HL-60 (cell line): Measurements from ENCODE around the gene CREB3L4.
A peak's percentile ranks its signal among the peaks of the same experiment; 100 is the strongest.

Source experiments
- DNase-seq, 2 experiments: peaks; one replicate each; pipeline ENCODE4 v3.0.0-alpha.2; 2010 to 2020; ENCODE audit warnings: low read depth in 1 of 2, low spot score in 1 of 2
- H3K27ac ChIP-seq: fragments of 250-450 bp; sonication (Bioruptor Pico); replicated peaks from 2 replicates; pipeline ENCODE4 v1.5.1; 2020; ENCODE audit warnings: mild to moderate bottlenecking, moderate library complexity
- H3K27me3 ChIP-seq: fragments of 250-450 bp; sonication (Bioruptor Pico); 2 replicates; pipeline ENCODE4 v1.5.1; 2021; ENCODE audit warnings: mild to moderate bottlenecking, moderate library complexity; ENCODE audit not compliant: insufficient read depth, poor library complexity, severe bottlenecking
- H3K4me3 ChIP-seq: replicated peaks from 2 replicates; pipeline ENCODE4 v1.5.1; 2011; ENCODE audit warnings: mild to moderate bottlenecking, control low read depth, low read length; ENCODE audit not compliant: insufficient read depth
- CTCF ChIP-seq: IDR thresholded peaks from one replicate; pipeline ENCODE4 v1.5.1; 2011; ENCODE audit warnings: low read length, control low read depth, inconsistent platforms; ENCODE audit not compliant: insufficient read depth
- GABPA ChIP-seq: IDR thresholded peaks from 2 replicates; pipeline ENCODE4 v1.6.1; 2012; ENCODE audit warnings: low read depth
- POLR2AphosphoS5 ChIP-seq: IDR thresholded peaks from 2 replicates; pipeline ENCODE4 v1.6.1; 2012; ENCODE audit warnings: low read depth
- REST ChIP-seq: IDR thresholded peaks from 2 replicates; pipeline ENCODE4 v1.6.1; 2012; ENCODE audit warnings: low read depth; ENCODE audit not compliant: insufficient replicate concordance
- SPI1 ChIP-seq: IDR thresholded peaks from 2 replicates; pipeline ENCODE4 v1.6.1; 2012; ENCODE audit warnings: low read depth, mild to moderate bottlenecking, borderline replicate concordance

The CREB3L4 gene

DNA sequence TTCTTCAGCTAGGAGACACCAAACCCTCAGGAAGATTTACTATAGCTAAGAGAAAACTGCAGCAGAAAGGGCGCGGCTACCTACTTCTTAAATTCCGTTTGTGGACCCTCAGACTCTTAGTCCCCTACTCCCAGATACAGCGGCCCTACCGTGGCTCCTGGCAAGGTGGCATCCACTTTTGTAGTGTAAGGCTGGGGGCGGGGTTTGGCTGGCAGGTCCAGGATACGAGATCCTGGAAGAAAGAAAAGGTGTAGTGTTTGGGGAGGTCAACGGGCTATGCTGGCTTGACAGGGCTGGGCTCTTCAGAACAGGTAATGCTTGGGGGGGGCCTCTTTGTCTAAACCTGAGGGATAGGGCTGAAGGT lies 280 bp downstream of the CREB3L4 start:
- Histone ChIP-seq H3K27ac (peak overlapping the region; percentile 94), H3K4me3 (peak overlapping the region; percentile 62), H3K27me3 (no peaks in the 10 kb centered on the region)
- TF ChIP-seq SPI1 (no peak), CTCF (no peak), POLR2AphosphoS5 (no peak), REST (no peak), GABPA (no peak)
- no peak for DNase-seq

- TF ChIP-seq GABPA (no peak), SPI1 (no peak), CTCF (no peak), REST (no peak), POLR2AphosphoS5 (no peak)
- Histone ChIP-seq H3K27ac (peak overlapping the region; percentile 94), H3K27me3 (no peaks in the 10 kb centered on the region), H3K4me3 (peak overlapping the region; percentile 62)
- DNase-seq: no peak
Observed at GRCh38 chr1:153968408-153968807, 706 bp downstream of the CREB3L4 start.

DNA sequence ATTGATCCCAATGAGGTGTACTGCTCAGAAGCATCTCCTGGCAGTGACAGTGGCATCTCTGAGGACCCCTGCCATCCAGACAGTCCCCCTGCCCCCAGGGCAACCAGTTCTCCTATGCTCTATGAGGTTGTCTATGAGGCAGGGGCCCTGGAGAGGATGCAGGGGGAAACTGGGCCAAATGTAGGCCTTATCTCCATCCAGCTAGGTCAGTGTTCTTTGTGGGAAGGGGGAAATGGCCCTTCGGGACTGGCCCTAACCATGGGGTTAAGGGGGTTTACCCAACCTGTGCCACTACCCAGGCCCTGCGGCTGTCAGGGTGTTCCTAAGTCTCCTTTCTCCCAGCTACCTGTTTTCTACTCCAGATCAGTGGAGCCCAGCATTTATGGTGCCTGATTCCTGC lies 1.3 kb downstream of the CREB3L4 start:
- H3K4me3 ChIP-seq: no peak overlapping the region
- no peaks in the 10 kb centered on the region for H3K27me3 ChIP-seq
- DNase-seq: no peak
- TF ChIP-seq CTCF (no peak), POLR2AphosphoS5 (no peak), SPI1 (no peak), REST (no peak), GABPA (no peak)
- no peak overlapping the region for H3K27ac ChIP-seq
